Esophagus muscularis mucosa (tissue), 4 donors: ENCODE measurements around the gene XYLT1. TPM values are rescaled to one million over a fixed set of nuclear protein-coding genes. Genes with fewer than 3 reads are reported as not detected.
A peak's percentile ranks its signal among the peaks of the same experiment; 100 is the strongest.

Experiments used
- DNase-seq: peaks from one replicate; pipeline ENCODE4 v3.0.0-alpha.2; 2017; ENCODE audit errors: extremely low spot score
- H3K27ac ChIP-seq, 4 donors: fragments of 200-600 bp; sonication (generic); replicated peaks in 1 of 4; 1 replicate in 3 of 4; 2 replicates in 1 of 4; pipeline ENCODE4 v1.5.1; 2016 to 2019; ENCODE audit warnings: mild to moderate bottlenecking in 1 of 4
- H3K27me3 ChIP-seq, 4 donors: fragments of 200-600 bp; sonication (generic); one replicate each; pipeline versions ENCODE4 v1.5.1 to v1.6.0; 2016 to 2019
- H3K36me3 ChIP-seq, 4 donors: fragments of 200-600 bp; sonication (generic); one replicate each; pipeline ENCODE4 v1.5.1; 2016 to 2019
- H3K4me1 ChIP-seq, 4 donors: fragments of 200-600 bp; sonication (generic); one replicate each; pipeline ENCODE4 v1.5.1; 2016 to 2019
- H3K4me3 ChIP-seq, 4 donors: fragments of 200-600 bp; sonication (generic); 1 replicate in 2 of 4; 2 replicates in 2 of 4; pipeline ENCODE4 v1.5.1; 2016 to 2019; ENCODE audit warnings: mild to moderate bottlenecking in 4 of 4, moderate library complexity in 1 of 4
- H3K9me3 ChIP-seq, 4 donors: fragments of 200-600 bp; sonication (generic); 1 replicate in 3 of 4; 2 replicates in 1 of 4; pipeline ENCODE4 v1.5.1; 2016 to 2019
- CTCF ChIP-seq, 3 experiments: fragments of 200-600 bp in 2 of 3; fragments of 450-650 bp in 1 of 3; sonication (generic) in 2 of 3; IDR thresholded peaks; one replicate each; pipeline ENCODE4 v1.5.1; 2017 to 2019; ENCODE audit warnings: antibody characterized with exemption in 3 of 3, mild to moderate bottlenecking in 2 of 3, moderate library complexity in 1 of 3
- EP300 ChIP-seq: sonication (generic); formaldehyde crosslinking; IDR thresholded peaks from one replicate; pipeline ENCODE4 v1.6.1; 2017; ENCODE audit warnings: antibody characterized with exemption
- POLR2A ChIP-seq: fragments of 450-650 bp; IDR thresholded peaks from one replicate; pipeline ENCODE4 v1.6.1; 2017; ENCODE audit warnings: antibody characterized with exemption, moderate library complexity, mild to moderate bottlenecking, low read depth
- POLR2AphosphoS5 ChIP-seq, 2 donors: sonication (generic); formaldehyde crosslinking; IDR thresholded peaks; one replicate each; pipeline ENCODE4 v1.6.1; 2017; ENCODE audit warnings: antibody characterized with exemption in 2 of 2
- WGBS: methylation state at CpG from one replicate; pipeline ENCODE4 v1.1.5; 2018; 5-methylcytosine and 5-hydroxymethylcytosine counted together
- intact Hi-C: fragments of 100-400 bp; cut with DNase I; formaldehyde crosslinking; loops from one replicate; pipeline ENCODE4 v1.15.1; 2023
- total RNA-seq, 4 donors: library from RNA; depleted of rRNA; stranded (reverse); fragments of >200 nt; gene quantifications; one replicate each; pipeline versions ENCODE4 v1.1.0 to v1.2.1, GENCODE V29; 2016

Gene XYLT1
- total RNA-seq, 4 donors from 2014 or later = 25.2 to 57.1 (median 33.5) TPM

GRCh38 chr16:17474037-17474436 lies 3.3 kb upstream of the XYLT1 start:
- intact Hi-C loops = no loop called here
- DNase-seq = no peak
- H3K27me3 ChIP-seq = peaks cover 0 to 3% (median 0%) of the 10 kb centered on the region in 4 donors
- no peak overlapping the region for H3K27ac ChIP-seq
- H3K4me1 ChIP-seq = peaks cover 10 to 32% (median 28%) of the 10 kb centered on the region in 4 donors
- H3K9me3 ChIP-seq = no peaks in the 10 kb centered on the region
- H3K4me3 ChIP-seq = no peak overlapping the region
- TF ChIP-seq POLR2AphosphoS5 (IDR thresholded peaks at IDR 0.05) = no peak
- no peak for TF ChIP-seq CTCF (IDR thresholded peaks at IDR 0.05)
- no peak for TF ChIP-seq EP300
- no peak for TF ChIP-seq POLR2A
- WGBS = 60% methylated on average over 4 of the region's 4 CpGs
- H3K36me3 ChIP-seq = no peaks in the 10 kb centered on the region

- peak overlapping the region in 2 of 4 donors; percentile 71 to 80 for H3K4me3 ChIP-seq
- intact Hi-C loops = no loop called here
- no peaks in the 10 kb centered on the region for H3K9me3 ChIP-seq
- H3K36me3 ChIP-seq = no peaks in the 10 kb centered on the region
- DNase-seq = no peak
- H3K27ac ChIP-seq = peak overlapping the region; percentile 89 to 92 (median 90)
- TF ChIP-seq POLR2A (no peak), POLR2AphosphoS5 (IDR thresholded peaks at IDR 0.05) (no peak), EP300 (no peak), CTCF (IDR thresholded peaks at IDR 0.05) (no peak)
- peaks cover 0 to 3% (median 0%) of the 10 kb centered on the region in 4 donors for H3K27me3 ChIP-seq
- peaks cover 21 to 51% (median 47%) of the 10 kb centered on the region in 4 donors for H3K4me1 ChIP-seq
- WGBS = 78% methylated on average over 15 of the region's 15 CpGs
Observed at GRCh38 chr16:17471719-17472461, 1.1 kb upstream of the XYLT1 start.

GRCh38 chr16:17470182-17470907 lies 415 bp downstream of the XYLT1 start:
- peaks cover 0 to 3% (median 0%) of the 10 kb centered on the region in 4 donors for H3K27me3 ChIP-seq
- no peaks in the 10 kb centered on the region for H3K36me3 ChIP-seq
- peaks cover 21 to 59% (median 57%) of the 10 kb centered on the region in 4 donors for H3K4me1 ChIP-seq
- H3K4me3 ChIP-seq = peak overlapping the region; percentile 71 to 83 (median 79)
- no peak for DNase-seq
- TF ChIP-seq POLR2AphosphoS5 (IDR thresholded peaks at IDR 0.05) (no peak), EP300 (no peak), POLR2A (no peak), CTCF (IDR thresholded peaks at IDR 0.05) (no peak)
- no peaks in the 10 kb centered on the region for H3K9me3 ChIP-seq
- intact Hi-C loops = no loop called here
- peak overlapping the region; percentile 89 to 92 (median 90) for H3K27ac ChIP-seq
- no CpG with 5 or more reads among the region's 95 CpGs for WGBS

GRCh38 chr16:17469741-17470181 lies 999 bp downstream of the XYLT1 start:
- WGBS = under 1% methylated on average over 13 of the region's 16 CpGs
- intact Hi-C loops = loop anchor here (5.0 kb wide), 5 partner anchors 52 to 252 kb away; no protein-coding TSS in a partner anchor
- Histone ChIP-seq H3K27ac (peak overlapping the region; percentile 89 to 92 (median 90)), H3K4me1 (peaks cover 21 to 61% (median 57%) of the 10 kb centered on the region in 4 donors), H3K27me3 (peaks cover 0 to 3% (median 0%) of the 10 kb centered on the region in 4 donors), H3K9me3 (no peaks in the 10 kb centered on the region), H3K4me3 (peak overlapping the region; percentile 71 to 83 (median 79)), H3K36me3 (no peaks in the 10 kb centered on the region)
- TF ChIP-seq EP300 (no peak), POLR2A (no peak), CTCF (IDR thresholded peaks at IDR 0.05) (no peak), POLR2AphosphoS5 (IDR thresholded peaks at IDR 0.05) (no peak)
- DNase-seq = no peak
